ENCODE data around the gene SEPHS1.

The SEPHS1 gene

GRCh38 chr10:13311177-13311575 lies 36.9 kb downstream of the SEPHS1 start:
- Histone ChIP-seq H3K9me3 (ENCODE audit: severe bottlenecking) (no peaks in the 10 kb centered on the region), H3K27ac (no peak overlapping the region), H3K27me3 (ENCODE audit: insufficient read depth, low read depth, severe bottlenecking) (no peaks in the 10 kb centered on the region), H3K36me3 (no peaks in the 10 kb centered on the region), H3K4me3 (ENCODE audit: low read depth, low read length) (no peak overlapping the region)
- no peak for DNase-seq
- TF ChIP-seq, protein P1, sequence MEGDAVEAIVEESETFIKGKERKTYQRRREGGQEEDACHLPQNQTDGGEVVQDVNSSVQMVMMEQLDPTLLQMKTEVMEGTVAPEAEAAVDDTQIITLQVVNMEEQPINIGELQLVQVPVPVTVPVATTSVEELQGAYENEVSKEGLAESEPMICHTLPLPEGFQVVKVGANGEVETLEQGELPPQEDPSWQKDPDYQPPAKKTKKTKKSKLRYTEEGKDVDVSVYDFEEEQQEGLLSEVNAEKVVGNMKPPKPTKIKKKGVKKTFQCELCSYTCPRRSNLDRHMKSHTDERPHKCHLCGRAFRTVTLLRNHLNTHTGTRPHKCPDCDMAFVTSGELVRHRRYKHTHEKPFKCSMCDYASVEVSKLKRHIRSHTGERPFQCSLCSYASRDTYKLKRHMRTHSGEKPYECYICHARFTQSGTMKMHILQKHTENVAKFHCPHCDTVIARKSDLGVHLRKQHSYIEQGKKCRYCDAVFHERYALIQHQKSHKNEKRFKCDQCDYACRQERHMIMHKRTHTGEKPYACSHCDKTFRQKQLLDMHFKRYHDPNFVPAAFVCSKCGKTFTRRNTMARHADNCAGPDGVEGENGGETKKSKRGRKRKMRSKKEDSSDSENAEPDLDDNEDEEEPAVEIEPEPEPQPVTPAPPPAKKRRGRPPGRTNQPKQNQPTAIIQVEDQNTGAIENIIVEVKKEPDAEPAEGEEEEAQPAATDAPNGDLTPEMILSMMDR (IDR thresholded peaks at IDR 0.05; ENCODE audit: low read depth, low read length), result no peak

DNA sequence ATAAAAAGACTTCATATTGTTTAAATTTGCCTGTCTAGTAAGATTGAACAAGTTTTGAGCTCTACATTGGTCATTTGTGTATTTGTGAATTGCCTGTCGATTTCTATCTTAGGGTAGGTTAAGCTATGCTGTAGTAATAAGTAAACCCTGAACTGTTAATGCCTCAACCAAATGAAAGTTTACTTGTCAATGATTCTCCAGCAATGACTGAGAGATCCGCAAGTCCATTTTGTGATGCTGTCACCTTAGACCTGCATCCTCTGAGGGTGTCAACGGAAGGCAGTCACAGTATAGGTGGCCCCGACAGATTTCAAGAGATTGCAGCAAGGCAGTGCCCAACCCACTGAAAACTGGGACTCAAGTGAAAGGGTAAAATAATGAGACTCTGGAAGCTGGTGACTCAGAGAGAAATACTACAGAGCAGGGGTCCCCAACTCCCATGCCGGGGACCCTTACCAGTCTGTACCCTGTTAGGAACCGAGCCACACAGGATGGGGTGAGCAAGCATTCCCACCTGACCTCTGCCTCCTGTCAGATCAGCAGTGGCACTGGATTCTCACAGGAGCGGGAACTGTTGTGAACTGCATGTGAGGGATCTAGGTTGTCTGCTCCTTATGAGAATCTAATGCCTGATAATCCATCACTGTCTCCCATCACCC lies 37.4 kb downstream of the SEPHS1 start:
- Histone ChIP-seq H3K4me3 (ENCODE audit: low read depth, low read length) (no peak overlapping the region), H3K9me3 (ENCODE audit: severe bottlenecking) (no peaks in the 10 kb centered on the region), H3K27me3 (ENCODE audit: insufficient read depth, low read depth, severe bottlenecking) (no peaks in the 10 kb centered on the region), H3K36me3 (no peaks in the 10 kb centered on the region), H3K27ac (no peak overlapping the region)
- DNase-seq, result peak; percentile 13
- TF ChIP-seq, protein P1 (IDR thresholded peaks at IDR 0.05; ENCODE audit: low read depth, low read length), result no peak

- DNase-seq, result no peak
- Histone ChIP-seq H3K9me3 (ENCODE audit: severe bottlenecking) (no peaks in the 10 kb centered on the region), H3K36me3 (no peaks in the 10 kb centered on the region), H3K4me3 (ENCODE audit: low read depth, low read length) (no peak overlapping the region), H3K27me3 (ENCODE audit: insufficient read depth, low read depth, severe bottlenecking) (no peaks in the 10 kb centered on the region), H3K27ac (no peak overlapping the region)
- TF ChIP-seq, protein P1 (IDR thresholded peaks at IDR 0.05; ENCODE audit: low read depth, low read length), result no peak
Measured at GRCh38 chr10:13309792-13310191, 38.3 kb downstream of the SEPHS1 start.

GRCh38 chr10:13308096-13308495 lies 40.0 kb downstream of the SEPHS1 start:
- no peak for DNase-seq
- no peaks in the 10 kb centered on the region for H3K36me3 ChIP-seq
- H3K4me3 ChIP-seq (ENCODE audit: low read depth, low read length), result no peak overlapping the region
- no peaks in the 10 kb centered on the region for H3K27me3 ChIP-seq (ENCODE audit: insufficient read depth, low read depth, severe bottlenecking)
- H3K9me3 ChIP-seq (ENCODE audit: severe bottlenecking), result no peaks in the 10 kb centered on the region
- H3K27ac ChIP-seq, result no peak overlapping the region
- TF ChIP-seq, protein P1 (IDR thresholded peaks at IDR 0.05; ENCODE audit: low read depth, low read length), result no peak

- Histone ChIP-seq H3K36me3 (no peaks in the 10 kb centered on the region), H3K4me3 (ENCODE audit: low read depth, low read length) (no peak overlapping the region), H3K27ac (no peak overlapping the region), H3K27me3 (ENCODE audit: insufficient read depth, low read depth, severe bottlenecking) (no peaks in the 10 kb centered on the region), H3K9me3 (ENCODE audit: severe bottlenecking) (no peaks in the 10 kb centered on the region)
- TF ChIP-seq, protein P1 (IDR thresholded peaks at IDR 0.05; ENCODE audit: low read depth, low read length), result no peak
- DNase-seq, result no peak
Measured at GRCh38 chr10:13306103-13306502, 42.0 kb downstream of the SEPHS1 start.
